ENCODE data around the gene ACOD1. TPM values are rescaled to one million over a fixed set of nuclear protein-coding genes. Genes with fewer than 3 reads are reported as not detected.

The ACOD1 gene
- total and polyA plus RNA-seq, 10 of the 15 experiments (the other 5 are each of a cell fraction or from before 2014, with no cell fraction given): not detected

- ChIA-PET CTCF (interaction anchor here (0.9 to 5.7 kb wide), 12 partner anchors 9 to 179 kb away, joined by 3 to 47 read pairs (median 6); partner anchors contain the start of gene CLN5), POLR2A (interaction anchor here (2.1 kb wide), 1 partner anchor 9 kb away, joined by 16 read pairs; the partner anchor contains the start of gene CLN5), RAD21 (ENCODE audit: unreplicated experiment) (interaction anchor here (0.8 to 1.8 kb wide), 6 partner anchors 9 to 98 kb away, joined by 3 to 9 read pairs (median 5); no protein-coding TSS in a partner anchor), SMC1A (ENCODE audit: uncharacterized antibody, unreplicated experiment) (interaction anchor here (0.7 to 2.1 kb wide), 7 partner anchors 8 to 100 kb away, joined by 3 to 11 read pairs (median 4); partner anchors contain the start of gene CLN5)
- DNase-seq (ENCODE audit: low read depth, low spot score): no peak
- Histone ChIP-seq H2AFZ (ENCODE audit: control insufficient read depth, low read depth, low read length) (no peak overlapping the region), H3K79me2 (ENCODE audit: control insufficient read depth, insufficient read depth, low read length) (no peaks in the 10 kb centered on the region), H3K4me3 (no peak overlapping the region), H3K9ac (ENCODE audit: control insufficient read depth, insufficient read depth, low read length) (no peak overlapping the region), H3K4me2 (ENCODE audit: control insufficient read depth, insufficient read depth) (no peak overlapping the region), H3K4me1 (ENCODE audit: control insufficient read depth, insufficient read depth, low read length) (0 out of 2 replicates have a peak, but pooled peaks cover 3% of the 10 kb centered on the region), H3K9me3 (replicated peaks; ENCODE audit: control insufficient read depth, insufficient read depth, low read length) (no peaks in the 10 kb centered on the region), H3K27ac (ENCODE audit: control insufficient read depth, insufficient read depth) (no peak overlapping the region), H3K27me3 (replicated peaks in 1 of 2; ENCODE audit: control insufficient read depth in 2 of 2, insufficient read depth in 2 of 2, low read length in 1 of 2) (no peaks in the 10 kb centered on the region), H3K36me3 (ENCODE audit: control insufficient read depth in 2 of 2, insufficient read depth in 2 of 2, low read length in 1 of 2) (peaks cover 1 to 12% of the 10 kb centered on the region in 2 experiments), H4K20me1 (ENCODE audit: control insufficient read depth, insufficient read depth) (no peaks in the 10 kb centered on the region)
- no peak for ATAC-seq
- WGBS (ENCODE audit: insufficient coverage, insufficient replicate concordance, low lambda C conversion rate, missing lambda C conversion rate): 52% methylated on average over 4 of the region's 4 CpGs
- no peak for FAIRE-seq
- BruUV-seq (replicated peaks): no TSS peak
- TF ChIP-seq EZH2 (IDR thresholded peaks at IDR 0.05; ENCODE audit: borderline replicate concordance, control insufficient read depth, low read depth, low read length) (no peak), HDAC6 (IDR thresholded peaks at IDR 0.05; ENCODE audit: unreplicated experiment) (no peak), RBBP5 (conservative IDR thresholded peaks at IDR 0.05) (no peak), ZZZ3 (IDR thresholded peaks at IDR 0.05; ENCODE audit: control insufficient read depth, insufficient read length, low read depth) (no peak)
- intact Hi-C loops (cut with micrococcal nuclease; ENCODE audit: unreplicated experiment) (no loop called here), in situ Hi-C loops (cut with MboI) (loop anchor here (25.0 kb wide), 1 partner anchor 1636 kb away; no protein-coding TSS in a partner anchor)
Observed at GRCh38 chr13:77001540-77001939, 53.2 kb downstream of the ACOD1 start.

GRCh38 chr13:77001963-77002587, 53.8 kb downstream of the ACOD1 start:
- no peak overlapping the region for H2AFZ ChIP-seq (ENCODE audit: control insufficient read depth, low read depth, low read length)
- BruUV-seq (replicated peaks): no TSS peak
- H3K4me3 ChIP-seq: no peak overlapping the region
- H3K4me1 ChIP-seq (ENCODE audit: control insufficient read depth, insufficient read depth, low read length): 0 out of 2 replicates have a peak, but pooled peaks cover 3% of the 10 kb centered on the region
- H4K20me1 ChIP-seq (ENCODE audit: control insufficient read depth, insufficient read depth): no peaks in the 10 kb centered on the region
- intact Hi-C loops (cut with micrococcal nuclease; ENCODE audit: unreplicated experiment) (no loop called here), in situ Hi-C loops (cut with MboI) (loop anchor here (25.0 kb wide), 1 partner anchor 1635 kb away; no protein-coding TSS in a partner anchor)
- DNase-seq (ENCODE audit: low read depth, low spot score): no peak
- CTCF ChIA-PET: interaction anchor here (0.6 to 5.7 kb wide), 22 partner anchors 9 to 1529 kb away, joined by 3 to 47 read pairs (median 4); partner anchors contain the start of gene CLN5
- peaks cover 1 to 12% of the 10 kb centered on the region in 2 experiments for H3K36me3 ChIP-seq (ENCODE audit: control insufficient read depth in 2 of 2, insufficient read depth in 2 of 2, low read length in 1 of 2)
- no peak for FAIRE-seq
- H3K9me3 ChIP-seq (replicated peaks; ENCODE audit: control insufficient read depth, insufficient read depth, low read length): no peaks in the 10 kb centered on the region
- H3K27me3 ChIP-seq (replicated peaks in 1 of 2; ENCODE audit: control insufficient read depth in 2 of 2, insufficient read depth in 2 of 2, low read length in 1 of 2): no peaks in the 10 kb centered on the region
- no peak overlapping the region for H3K4me2 ChIP-seq (ENCODE audit: control insufficient read depth, insufficient read depth)
- RAD21 ChIA-PET (ENCODE audit: unreplicated experiment): interaction anchor here (0.8 to 1.8 kb wide), 7 partner anchors 9 to 98 kb away, joined by 3 to 9 read pairs (median 4); no protein-coding TSS in a partner anchor
- no peak; the same call in 2 of the 3 replicates for ATAC-seq
- POLR2A ChIA-PET: interaction anchor here (2.1 kb wide), 1 partner anchor 10 kb away, joined by 16 read pairs; the partner anchor contains the start of gene CLN5
- no peaks in the 10 kb centered on the region for H3K79me2 ChIP-seq (ENCODE audit: control insufficient read depth, insufficient read depth, low read length)
- no peak overlapping the region for H3K27ac ChIP-seq (ENCODE audit: control insufficient read depth, insufficient read depth)
- 82% methylated on average over 4 of the region's 4 CpGs for WGBS (ENCODE audit: insufficient coverage, insufficient replicate concordance, low lambda C conversion rate, missing lambda C conversion rate)
- no peak overlapping the region for H3K9ac ChIP-seq (ENCODE audit: control insufficient read depth, insufficient read depth, low read length)
- SMC1A ChIA-PET (ENCODE audit: uncharacterized antibody, unreplicated experiment): interaction anchor here (0.6 to 2.1 kb wide), 9 partner anchors 9 to 977 kb away, joined by 3 to 11 read pairs (median 4); partner anchors contain the start of gene CLN5
- no peak for TF ChIP-seq CBFB (IDR thresholded peaks at IDR 0.05; ENCODE audit: low read depth)
- no peak for TF ChIP-seq HDAC2 (IDR thresholded peaks at IDR 0.05)
- TF ChIP-seq IRF4 (IDR thresholded peaks at IDR 0.05; ENCODE audit: low read depth, low read length): no peak
- no peak for TF ChIP-seq STAT3 (IDR thresholded peaks at IDR 0.05; ENCODE audit: low read depth, low read length)
- TF ChIP-seq MTA3 (IDR thresholded peaks at IDR 0.05; ENCODE audit: borderline replicate concordance, low read length): no peak
- TF ChIP-seq ZBTB33 (IDR thresholded peaks at IDR 0.05): no peak
- no peak for TF ChIP-seq MYC (IDR thresholded peaks at IDR 0.05; ENCODE audit: insufficient read depth, insufficient read length, insufficient replicate concordance, low read length, severe bottlenecking)
- no peak for TF ChIP-seq NFYB (IDR thresholded peaks at IDR 0.05; ENCODE audit: insufficient read depth, low read depth, low read length)
- TF ChIP-seq STAT1 (conservative IDR thresholded peaks at IDR 0.05): no peak
- no peak for TF ChIP-seq E2F4 (IDR thresholded peaks at IDR 0.05; ENCODE audit: low read depth, low read length)

Data from GM12878 (cell line).